GM10266 (cell line): ENCODE measurements around the gene SDCCAG8.

Experiments used
- DNase-seq: peaks from one replicate; pipeline ENCODE4 v3.0.0; 2012; ENCODE audit errors: extremely low spot score
- CTCF ChIP-seq: IDR thresholded peaks from 2 replicates; pipeline ENCODE4 v1.5.1; 2012; ENCODE audit warnings: mild to moderate bottlenecking, low read depth; ENCODE audit not compliant: control insufficient read depth, insufficient read depth; ENCODE audit errors: missing control alignments

SDCCAG8 gene

GRCh38 chr1:243247901-243248300 lies 7.9 kb upstream of the SDCCAG8 start:
- DNase-seq: no peak
- TF ChIP-seq CTCF: no peak

- no peak for TF ChIP-seq CTCF
- no peak for DNase-seq
Measured at GRCh38 chr1:243249214-243249613, 6.6 kb upstream of the SDCCAG8 start.

GRCh38 chr1:243250102-243250501 lies 5.7 kb upstream of the SDCCAG8 start:
- no peak for DNase-seq
- no peak for TF ChIP-seq CTCF

- DNase-seq: no peak
- TF ChIP-seq CTCF: no peak
Measured at GRCh38 chr1:243251539-243251938, 4.3 kb upstream of the SDCCAG8 start.

- peak; percentile 21 for DNase-seq
- no peak for TF ChIP-seq CTCF
Measured at GRCh38 chr1:243253211-243253925, 2.5 kb upstream of the SDCCAG8 start.

GRCh38 chr1:243253926-243254232 lies 2.0 kb upstream of the SDCCAG8 start:
- no peak for TF ChIP-seq CTCF
- no peak for DNase-seq

GRCh38 chr1:243254233-243254926 lies 1.5 kb upstream of the SDCCAG8 start:
- TF ChIP-seq CTCF: no peak
- DNase-seq: peak; percentile 64
